Activated CD8-positive, alpha-beta memory T cell treated with anti-CD3 and anti-CD28 coated beads for 1 hour (primary cell): ENCODE measurements around the gene TIMM13.

Experiments used
- DNase-seq, 2 donors: peaks; one replicate each; pipeline ENCODE4 v3.0.0-alpha.2; 2020; ENCODE audit warnings: low read depth in 1 of 2; ENCODE audit errors: extremely low read depth in 1 of 2

Gene TIMM13

GRCh38 chr19:2387367-2388288 is 39.8 kb downstream of the TIMM13 start:
- DNase-seq = no peak

GRCh38 chr19:2385053-2385721 is 42.2 kb downstream of the TIMM13 start:
- no peak for DNase-seq

DNA sequence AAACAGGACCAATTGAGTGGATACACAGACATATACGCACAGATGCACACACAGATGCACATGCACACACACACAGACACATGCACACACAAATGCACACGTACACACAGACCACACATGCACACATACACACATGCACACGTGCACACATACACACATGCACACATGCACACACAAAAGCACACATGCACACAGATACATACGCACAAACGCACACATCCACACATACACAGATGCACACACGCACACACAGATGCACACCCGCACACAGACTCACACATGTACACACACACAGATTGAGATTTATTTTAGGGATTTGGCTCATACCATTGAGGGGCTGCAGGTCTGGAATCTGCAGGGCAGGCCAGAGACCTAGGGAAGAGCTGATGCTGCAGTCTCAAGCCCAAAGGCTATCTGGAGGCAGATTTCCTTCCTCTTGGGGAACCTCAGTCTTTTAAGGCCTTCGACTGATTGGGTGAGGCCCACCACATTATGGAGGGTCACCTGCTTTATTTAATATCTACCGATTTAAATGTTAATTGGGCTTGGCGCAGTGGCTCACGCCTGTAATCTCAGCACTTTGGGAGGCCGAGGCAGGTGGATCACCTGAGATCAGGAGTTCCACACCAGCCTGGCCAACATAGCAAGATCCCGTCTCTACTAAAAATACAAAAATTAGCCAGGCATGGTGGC is 44.7 kb downstream of the TIMM13 start:
- no peak for DNase-seq

DNA sequence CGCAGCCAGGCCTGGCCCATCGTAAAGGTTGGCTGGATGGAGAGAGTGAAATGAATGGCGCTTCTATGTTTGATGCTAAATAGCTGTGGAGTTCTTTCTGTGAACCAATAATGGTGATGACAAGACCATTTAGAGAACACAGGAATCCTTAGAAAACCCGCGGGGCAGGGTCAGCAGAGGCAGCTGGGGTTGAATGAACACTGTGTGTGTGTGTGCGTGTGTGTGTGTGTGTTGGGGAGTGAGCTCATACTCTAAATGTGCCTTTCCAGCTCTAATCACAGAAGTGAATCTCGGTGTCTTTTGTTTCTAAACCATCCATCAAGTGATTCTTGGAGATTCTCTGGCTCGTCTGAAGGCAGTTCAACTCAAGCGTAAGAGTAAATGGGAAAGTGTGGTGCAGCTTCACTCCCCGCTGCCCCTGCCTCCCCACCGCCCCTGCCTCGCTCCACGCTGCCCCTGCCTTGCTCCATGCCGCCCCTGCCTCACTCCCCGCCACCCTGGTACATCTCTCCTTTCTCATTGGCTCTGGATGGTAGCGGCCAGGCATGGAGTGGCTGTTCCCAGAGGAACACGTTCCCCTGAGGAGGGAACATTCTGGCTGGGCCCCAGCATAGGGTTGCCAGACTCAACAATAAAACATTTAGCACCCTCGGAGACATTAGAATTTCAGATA is 46.1 kb downstream of the TIMM13 start:
- DNase-seq = no peak

DNA sequence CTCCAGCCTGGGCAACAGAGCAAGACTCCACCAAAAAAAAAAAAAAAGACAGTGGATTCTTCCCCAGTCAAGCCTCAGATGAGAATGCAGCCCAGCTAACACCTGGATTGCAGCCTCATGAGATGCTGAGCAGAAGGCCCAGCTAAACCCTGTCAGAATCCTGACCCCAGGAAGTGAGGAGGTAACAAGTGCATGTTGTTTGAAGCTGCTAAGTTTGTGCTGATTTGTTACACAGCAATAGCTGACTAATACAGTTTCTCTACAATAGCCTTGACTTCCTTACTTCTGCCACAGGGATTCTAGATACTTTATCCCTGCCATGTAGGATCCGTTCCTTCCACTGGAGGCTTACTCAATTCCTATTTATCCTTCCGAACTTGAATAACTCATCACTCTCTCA is 46.8 kb downstream of the TIMM13 start:
- no peak for DNase-seq

DNA sequence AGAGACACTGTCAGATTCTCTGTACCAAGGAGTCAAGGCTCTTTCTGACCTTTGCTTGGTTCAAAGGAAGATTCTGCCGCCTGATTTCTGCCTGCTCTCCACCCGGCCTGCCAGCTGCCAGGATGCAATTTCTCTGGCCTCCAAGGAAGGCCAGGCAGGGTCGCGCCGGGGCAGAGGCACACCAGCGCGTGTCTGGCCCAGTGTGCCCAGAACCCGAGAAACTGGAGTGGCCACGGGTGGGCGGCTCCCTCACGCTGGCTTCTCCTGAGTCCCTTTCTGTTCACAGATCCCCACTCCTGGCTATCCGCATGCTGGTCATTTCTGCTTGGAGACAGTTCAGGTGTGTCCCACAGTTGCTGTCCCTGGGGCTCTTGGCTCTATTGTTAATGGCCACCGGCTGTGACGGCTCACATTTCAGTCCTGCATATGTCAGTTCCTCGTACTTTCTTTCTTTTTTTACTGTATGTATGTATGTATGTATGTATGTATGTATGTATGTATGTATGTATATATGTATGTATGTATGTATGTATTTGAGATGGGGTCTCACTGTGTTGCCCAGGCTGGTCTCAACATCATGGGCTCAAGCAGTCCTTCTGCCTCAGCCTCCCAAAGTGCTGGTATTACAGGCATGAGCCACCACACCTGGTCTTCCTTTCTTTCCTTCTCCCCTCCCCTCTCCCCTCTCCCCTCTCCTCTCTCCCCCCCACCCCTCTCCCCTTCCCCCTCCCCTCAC is 50.4 kb downstream of the TIMM13 start:
- no peak for DNase-seq
